Memory B cell (primary cell): ENCODE data around the gene RGL2.
A peak's percentile ranks its signal among the peaks of the same experiment; 100 is the strongest.

Experiments
- ATAC-seq: fragments of 150-1000 bp; cut with Tn5 transposase; 2 replicates; pipeline ENCODE4 v1.10.0; 2021; ENCODE audit warnings: low read depth, mild to moderate bottlenecking, moderate library complexity
- DNase-seq, 2 donors: peaks; one replicate each; pipeline ENCODE4 v3.0.0; 2022; ENCODE audit warnings: low spot score in 2 of 2
- H3K27ac Mint-ChIP-seq: one replicate; pipeline ENCODE4 v1.8.0; 2022; ENCODE audit warnings: mild to moderate bottlenecking, moderate library complexity, mixed read lengths
- H3K27me3 Mint-ChIP-seq: one replicate; pipeline ENCODE4 v1.8.0; 2022; ENCODE audit warnings: mixed read lengths
- H3K36me3 Mint-ChIP-seq: one replicate; pipeline ENCODE4 v1.8.0; 2022; ENCODE audit warnings: mild to moderate bottlenecking, mixed read lengths
- H3K4me1 Mint-ChIP-seq: one replicate; pipeline ENCODE4 v1.8.0; 2022; ENCODE audit warnings: mixed read lengths
- H3K4me3 Mint-ChIP-seq: one replicate; pipeline ENCODE4 v1.8.0; 2022; ENCODE audit warnings: mild to moderate bottlenecking, moderate library complexity, mixed read lengths
- H3K9me3 Mint-ChIP-seq: one replicate; pipeline ENCODE4 v1.8.0; 2022; ENCODE audit warnings: mixed read lengths

Gene RGL2

DNA sequence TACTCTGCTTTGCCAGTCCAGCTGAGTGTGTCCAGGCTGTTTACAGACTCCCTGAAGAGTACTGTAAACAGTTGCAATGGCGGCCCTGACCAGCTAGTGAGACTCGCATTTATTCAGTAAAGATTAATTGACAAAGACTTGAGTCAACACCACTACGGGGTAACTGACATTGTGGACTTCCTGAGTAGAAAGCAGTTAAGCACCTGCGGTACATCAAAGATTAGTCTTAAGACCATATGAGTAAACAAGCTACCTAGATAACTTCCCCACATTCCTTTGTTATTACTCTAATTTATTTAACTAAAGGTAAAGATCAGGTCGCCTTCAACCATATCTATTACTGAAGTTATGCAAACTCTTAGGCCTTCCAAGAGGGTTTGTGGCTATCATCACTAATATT lies 39.7 kb downstream of the RGL2 start:
- no peaks in the 10 kb centered on the region for H3K9me3 Mint-ChIP-seq
- H3K27me3 Mint-ChIP-seq: no peaks in the 10 kb centered on the region
- H3K4me3 Mint-ChIP-seq: no peak overlapping the region
- ATAC-seq (no peak), DNase-seq (no peak)
- peaks cover 25% of the 10 kb centered on the region for H3K36me3 Mint-ChIP-seq
- H3K27ac Mint-ChIP-seq: no peak overlapping the region
- H3K4me1 Mint-ChIP-seq: no peaks in the 10 kb centered on the region

DNA sequence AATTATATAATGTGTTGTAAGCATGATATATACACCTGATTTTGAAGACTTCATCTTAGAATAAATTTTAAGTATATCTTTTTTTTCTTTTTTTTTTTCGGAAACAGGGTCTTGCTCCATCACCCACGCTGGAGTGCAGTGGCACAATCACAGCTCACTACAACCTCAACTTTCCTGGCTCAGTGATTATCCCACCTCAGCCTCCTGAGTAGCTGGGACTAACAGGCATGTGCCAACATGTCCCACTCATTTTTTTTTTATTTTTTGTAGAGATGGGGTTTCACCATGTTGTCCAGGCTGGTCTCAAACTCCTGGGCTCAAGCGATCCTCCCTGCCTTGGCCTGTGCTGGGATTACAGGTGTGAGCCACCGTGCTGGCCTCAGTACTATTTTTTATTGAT lies 44.2 kb downstream of the RGL2 start:
- Mint-ChIP-seq H3K9me3 (no peaks in the 10 kb centered on the region), H3K4me1 (peaks cover 16% of the 10 kb centered on the region), H3K4me3 (no peak overlapping the region), H3K27me3 (no peaks in the 10 kb centered on the region), H3K36me3 (peaks cover 14% of the 10 kb centered on the region), H3K27ac (no peak overlapping the region)
- DNase-seq: no peak
- no peak for ATAC-seq

DNA sequence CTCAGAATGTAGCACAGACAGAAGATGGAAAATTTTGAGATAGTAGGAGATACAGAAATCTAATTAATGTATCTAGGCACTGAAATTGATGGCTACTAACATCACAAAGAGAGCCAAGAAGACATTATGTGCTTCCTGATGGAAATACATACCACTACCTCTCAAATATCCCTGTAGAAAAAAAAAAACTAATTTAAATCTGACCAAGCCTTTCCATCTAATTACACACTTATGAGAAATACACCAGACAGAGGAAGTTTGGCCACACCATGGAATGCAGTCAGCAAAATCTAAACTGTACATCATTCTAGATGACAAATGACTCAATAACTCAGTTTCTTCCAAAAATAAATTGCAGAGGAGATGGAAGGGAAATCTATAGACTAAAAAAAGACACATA lies 46.0 kb downstream of the RGL2 start:
- ATAC-seq (no peak), DNase-seq (no peak)
- peaks cover 14% of the 10 kb centered on the region for H3K36me3 Mint-ChIP-seq
- no peaks in the 10 kb centered on the region for H3K9me3 Mint-ChIP-seq
- H3K27ac Mint-ChIP-seq: no peak overlapping the region
- H3K27me3 Mint-ChIP-seq: no peaks in the 10 kb centered on the region
- H3K4me3 Mint-ChIP-seq: no peak overlapping the region
- H3K4me1 Mint-ChIP-seq: peaks cover 26% of the 10 kb centered on the region

DNA sequence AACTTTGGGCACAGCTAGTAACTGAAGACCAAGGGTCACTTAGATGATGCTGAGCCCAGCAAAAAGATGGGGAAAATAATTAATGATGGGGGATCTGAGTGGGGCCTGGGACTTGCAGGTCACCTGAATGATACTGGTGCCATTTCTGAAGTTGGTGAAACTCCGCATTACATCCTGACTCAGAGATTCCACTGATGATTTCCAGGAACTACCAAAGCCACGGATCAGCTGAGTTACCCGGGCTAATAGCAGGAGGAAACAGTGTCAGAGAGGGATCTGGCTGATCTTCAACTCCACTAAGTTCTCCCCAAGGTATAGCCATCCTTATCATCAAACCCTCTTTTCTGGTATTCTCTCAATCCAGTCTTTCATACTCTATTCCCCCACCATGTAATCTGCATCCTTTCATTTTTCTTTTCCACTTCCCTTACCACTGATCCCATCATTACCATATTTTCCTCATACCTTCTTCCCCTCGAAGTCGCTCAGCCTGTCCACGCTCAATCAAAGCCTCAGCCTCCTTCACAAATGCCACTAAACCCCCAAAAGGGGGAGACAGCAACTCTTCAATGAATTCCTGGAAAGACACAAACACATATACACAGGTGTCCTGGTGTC lies 47.2 kb downstream of the RGL2 start:
- Mint-ChIP-seq H3K4me1 (peaks cover 26% of the 10 kb centered on the region), H3K9me3 (no peaks in the 10 kb centered on the region), H3K4me3 (peak overlapping the region; percentile 2), H3K27ac (no peak overlapping the region), H3K36me3 (peaks cover 14% of the 10 kb centered on the region), H3K27me3 (no peaks in the 10 kb centered on the region)
- ATAC-seq (no peak), DNase-seq (no peak)

DNA sequence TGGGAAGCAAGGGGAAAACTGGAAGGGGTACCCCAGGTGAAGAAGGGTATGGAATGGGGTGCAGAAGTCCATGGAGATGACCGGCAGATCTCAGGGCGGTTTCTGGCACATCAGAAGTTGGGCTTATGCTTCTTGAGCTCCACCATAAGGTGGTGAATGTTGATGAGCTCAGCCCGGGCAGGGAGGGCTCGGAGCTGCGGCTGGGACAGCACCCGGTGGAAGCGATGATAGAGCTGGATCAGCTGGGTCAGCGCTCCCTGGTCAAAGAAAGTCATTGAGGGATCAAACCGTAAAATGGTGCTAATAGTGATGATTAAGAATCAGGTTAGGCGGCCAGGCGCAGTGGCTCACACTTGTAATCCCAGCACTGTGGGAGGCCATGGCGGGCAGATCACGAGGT lies 48.0 kb downstream of the RGL2 start:
- no peak for DNase-seq
- Mint-ChIP-seq H3K27me3 (no peaks in the 10 kb centered on the region), H3K27ac (peak overlapping the region; percentile 82), H3K4me1 (peaks cover 26% of the 10 kb centered on the region), H3K9me3 (no peaks in the 10 kb centered on the region), H3K4me3 (peak overlapping the region; percentile 87), H3K36me3 (peaks cover 13% of the 10 kb centered on the region)
- ATAC-seq: no peak

DNA sequence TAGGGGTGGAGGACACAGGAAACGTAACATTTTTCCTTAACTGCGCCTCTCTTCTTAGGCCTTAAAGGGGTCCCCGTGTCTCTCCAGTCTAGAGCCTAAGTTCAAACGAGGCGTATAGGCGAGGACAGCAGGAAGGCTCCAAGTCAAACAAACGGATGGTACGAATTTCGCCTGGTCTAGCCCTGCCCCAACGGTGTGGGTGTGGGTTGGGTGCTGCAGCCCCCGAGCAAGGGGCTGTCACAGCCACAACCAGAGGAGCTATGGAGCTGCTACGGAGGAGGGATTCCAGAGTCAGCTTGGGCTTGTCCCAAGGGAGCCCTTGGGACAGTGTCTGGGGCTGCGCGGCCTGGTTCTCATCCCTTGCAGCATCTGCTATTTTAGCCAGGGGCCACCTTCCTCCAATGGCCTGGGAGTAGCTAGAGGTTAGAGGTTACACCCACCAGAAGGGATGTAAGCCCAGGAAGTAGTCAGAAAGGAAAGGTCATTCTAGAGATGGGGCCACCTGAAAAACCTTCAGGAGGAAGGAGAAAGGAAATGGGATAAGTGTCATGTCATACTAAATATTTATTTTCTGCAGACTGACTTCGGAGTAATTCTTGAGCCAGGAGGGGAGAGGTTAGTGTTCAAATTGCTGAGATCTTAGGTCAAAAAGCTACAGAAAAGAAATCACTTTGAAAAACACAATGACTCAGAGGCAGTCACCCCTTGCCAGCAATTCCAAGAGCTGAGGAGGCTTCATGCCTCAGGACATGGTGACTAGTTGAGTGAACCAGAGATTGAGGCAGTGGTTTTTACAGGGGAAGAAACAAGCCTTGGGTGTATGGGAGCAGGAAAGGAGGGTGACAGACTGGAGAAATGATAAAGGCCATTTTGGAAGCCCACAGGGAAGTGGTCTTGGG lies 48.8 kb downstream of the RGL2 start:
- Mint-ChIP-seq H3K27me3 (no peaks in the 10 kb centered on the region), H3K4me3 (peak overlapping the region; percentile 87), H3K36me3 (peaks cover 11% of the 10 kb centered on the region), H3K27ac (peak overlapping the region; percentile 85), H3K9me3 (no peaks in the 10 kb centered on the region), H3K4me1 (peaks cover 26% of the 10 kb centered on the region)
- no peak for DNase-seq
- no peak for ATAC-seq

DNA sequence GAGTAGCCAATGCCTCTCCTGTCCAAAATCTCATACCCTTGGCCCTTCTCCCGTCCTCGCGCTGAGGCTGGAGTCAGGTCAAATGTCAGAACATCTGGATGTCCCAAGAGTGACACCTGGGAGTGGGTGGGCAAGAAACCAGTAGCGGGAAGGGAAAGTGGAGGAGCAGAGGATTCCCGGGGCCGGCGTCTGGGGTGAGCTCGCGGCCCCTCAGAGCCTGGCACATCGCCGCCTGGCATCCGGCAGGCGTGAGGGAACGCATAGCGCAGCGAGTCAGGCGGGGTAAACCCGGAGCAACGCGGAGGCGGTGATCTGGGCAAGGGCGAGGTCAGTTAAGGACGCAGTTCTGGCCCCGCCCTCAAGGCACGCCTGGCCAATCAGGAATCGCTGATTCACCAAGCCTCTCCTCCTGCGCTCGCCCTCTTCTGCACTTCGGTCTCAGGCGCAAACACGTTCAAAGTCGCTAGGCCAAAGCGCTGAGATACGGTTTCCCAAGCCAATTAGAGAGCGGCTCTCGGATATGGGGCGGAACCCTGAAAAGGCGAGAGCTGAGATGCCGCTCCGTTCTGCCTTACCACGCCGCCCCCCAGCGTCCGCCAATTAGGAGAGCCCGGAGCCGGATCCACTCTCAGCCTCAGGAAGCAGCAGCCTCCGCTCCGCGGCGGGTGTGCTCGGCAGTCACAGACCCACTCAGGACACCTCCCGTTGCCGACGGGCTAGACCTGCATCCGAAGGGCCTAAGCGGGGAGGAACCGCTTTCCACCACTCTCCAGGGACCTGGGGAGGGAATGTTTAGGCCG lies 49.6 kb downstream of the RGL2 start:
- Mint-ChIP-seq H3K36me3 (peaks cover 11% of the 10 kb centered on the region), H3K9me3 (no peaks in the 10 kb centered on the region), H3K4me1 (peaks cover 26% of the 10 kb centered on the region), H3K27me3 (no peaks in the 10 kb centered on the region), H3K4me3 (peak overlapping the region; percentile 87), H3K27ac (peak overlapping the region; percentile 85)
- DNase-seq: peak; percentile 84 to 90
- ATAC-seq: peak; percentile 84

DNA sequence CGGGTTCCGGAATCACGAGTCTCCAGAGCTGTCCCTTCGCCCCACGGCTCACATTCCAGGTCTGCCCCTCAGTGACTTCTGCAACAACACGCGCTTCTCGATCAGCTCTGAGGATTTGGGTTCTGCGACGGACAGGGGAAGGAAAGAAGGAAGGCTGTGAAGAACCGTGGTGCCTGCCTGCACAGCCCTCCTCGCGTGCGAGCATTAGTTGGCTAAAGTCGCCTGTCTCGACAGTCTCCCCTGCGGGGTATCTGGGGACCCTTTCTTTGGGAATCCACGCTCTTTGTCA lies 50.2 kb downstream of the RGL2 start:
- Mint-ChIP-seq H3K4me3 (peak overlapping the region; percentile 87), H3K4me1 (peaks cover 26% of the 10 kb centered on the region), H3K9me3 (no peaks in the 10 kb centered on the region), H3K27me3 (no peaks in the 10 kb centered on the region), H3K27ac (peak overlapping the region; percentile 85), H3K36me3 (peaks cover 11% of the 10 kb centered on the region)
- DNase-seq: no peak
- ATAC-seq: peak; percentile 18

DNA sequence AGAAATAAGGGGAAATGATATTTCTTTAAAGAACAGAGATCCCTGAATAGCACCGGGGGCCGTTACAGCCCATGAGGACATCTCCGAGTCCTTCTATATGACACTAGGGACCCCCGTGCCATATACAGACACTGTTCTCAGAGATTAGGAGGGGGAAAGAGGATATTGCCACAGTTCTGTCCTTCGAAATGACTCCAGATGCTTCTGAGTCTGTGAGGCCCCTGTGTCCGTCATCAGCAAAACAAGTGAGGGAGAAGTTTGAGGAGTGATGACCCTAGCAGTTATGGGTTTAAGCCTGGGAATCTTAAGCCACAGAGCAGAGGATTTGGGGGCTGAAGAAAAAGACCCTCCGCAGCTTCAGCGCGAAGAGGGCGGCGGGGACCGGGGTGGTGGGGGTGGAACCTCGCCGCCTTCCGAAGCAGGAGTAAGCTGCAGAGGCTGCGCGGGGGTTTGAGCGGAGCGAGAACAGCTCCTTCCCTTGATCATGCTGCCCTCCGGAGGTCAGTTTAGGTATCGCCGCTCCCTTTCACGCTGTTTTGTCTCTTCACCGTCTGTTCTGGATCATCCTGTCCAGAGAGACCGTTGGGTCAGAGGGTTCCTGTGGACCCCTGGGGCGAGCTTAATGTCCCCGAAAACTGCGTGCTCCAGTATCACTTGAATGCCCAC lies 50.6 kb downstream of the RGL2 start:
- DNase-seq: peak; percentile 91 to 97
- peak overlapping the region; percentile 87 for H3K4me3 Mint-ChIP-seq
- peak; percentile 38 for ATAC-seq
- peaks cover 11% of the 10 kb centered on the region for H3K36me3 Mint-ChIP-seq
- H3K27me3 Mint-ChIP-seq: no peaks in the 10 kb centered on the region
- no peaks in the 10 kb centered on the region for H3K9me3 Mint-ChIP-seq
- H3K4me1 Mint-ChIP-seq: peaks cover 26% of the 10 kb centered on the region
- peak overlapping the region; percentile 85 for H3K27ac Mint-ChIP-seq

DNA sequence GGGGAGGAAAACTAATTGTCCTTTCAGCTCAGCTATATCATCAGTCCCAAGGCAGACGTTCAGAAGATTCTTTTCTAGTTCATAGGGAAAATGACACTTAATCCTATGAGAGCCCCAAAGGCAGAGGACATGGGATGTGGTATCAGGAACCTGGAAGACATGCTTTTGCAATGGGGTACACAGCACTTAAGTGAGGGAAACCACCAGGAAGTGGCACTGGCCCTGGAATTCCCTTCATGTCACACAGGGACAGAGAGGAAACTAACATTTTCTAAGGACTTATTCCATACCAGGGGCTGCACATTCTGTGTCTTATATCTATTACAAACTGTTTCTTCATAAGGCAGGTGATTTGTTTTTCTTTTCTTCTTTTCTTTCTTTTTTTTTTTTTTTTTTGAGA lies 55.3 kb downstream of the RGL2 start:
- H3K36me3 Mint-ChIP-seq: peaks cover 2% of the 10 kb centered on the region
- H3K4me3 Mint-ChIP-seq: no peak overlapping the region
- DNase-seq (no peak), ATAC-seq (no peak)
- no peak overlapping the region for H3K27ac Mint-ChIP-seq
- H3K4me1 Mint-ChIP-seq: peaks cover 11% of the 10 kb centered on the region
- H3K27me3 Mint-ChIP-seq: peaks cover 14% of the 10 kb centered on the region
- H3K9me3 Mint-ChIP-seq: peaks cover 2% of the 10 kb centered on the region

DNA sequence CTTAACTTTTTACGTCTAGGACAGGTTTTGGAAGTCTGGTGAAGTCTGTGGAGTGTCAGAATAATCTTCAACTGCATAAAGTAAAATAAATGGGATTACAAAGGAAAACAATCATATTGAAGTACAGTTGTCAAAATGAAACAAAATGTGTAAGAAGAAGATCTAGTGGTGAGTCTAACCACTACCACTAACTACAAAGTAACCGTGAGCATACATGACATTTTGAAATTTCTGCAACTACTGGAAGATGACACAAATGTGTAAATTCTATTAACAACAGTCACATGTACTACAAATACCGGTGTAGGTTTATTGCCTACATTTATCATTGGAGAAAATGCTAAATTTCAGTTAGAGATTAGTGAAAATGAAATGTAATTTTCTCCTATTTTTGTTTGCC lies 56.8 kb downstream of the RGL2 start:
- H3K27me3 Mint-ChIP-seq: peaks cover 14% of the 10 kb centered on the region
- no peak for DNase-seq
- H3K36me3 Mint-ChIP-seq: peaks cover 2% of the 10 kb centered on the region
- H3K9me3 Mint-ChIP-seq: peaks cover 2% of the 10 kb centered on the region
- H3K4me3 Mint-ChIP-seq: no peak overlapping the region
- no peak overlapping the region for H3K27ac Mint-ChIP-seq
- ATAC-seq: no peak
- H3K4me1 Mint-ChIP-seq: peaks cover 8% of the 10 kb centered on the region
